PC-3 (cell line): Measurements from ENCODE around the gene YES1. TPM values are rescaled to one million over a fixed set of nuclear protein-coding genes. Genes with fewer than 3 reads are reported as not detected.

Experiments used
- ATAC-seq: fragments of 200-7000 bp; cut with Tn5 transposase; 2 replicates; pipeline ENCODE4 v1.9.1; 2020; ENCODE audit warnings: mild to moderate bottlenecking, moderate library complexity
- BruUV-seq: library from RNA; stranded (reverse); fragments of 400-500 nt; replicated peaks from 2 replicates; lab custom pipeline; 2021; lab: Mats Ljungman, UMichigan
- CTCF ChIA-PET: fragments of 300-600 bp; sonication (Branson Sonifier 250); formaldehyde crosslinking; loops from one replicate; lab custom pipeline; 2022; ENCODE audit warnings: antibody characterized with exemption; lab: Charles Lee
- POLR2A ChIA-PET: fragments of 300-600 bp; sonication (Branson Sonifier 250); formaldehyde crosslinking; loops from one replicate; lab custom pipeline; 2022; ENCODE audit warnings: antibody characterized with exemption; ENCODE audit not compliant: unreplicated experiment; lab: Charles Lee
- DNase-seq: peaks from one replicate; pipeline ENCODE4 v3.0.0-alpha.2; 2015
- H2AFZ ChIP-seq: fragments of 300-600 bp; sonication (generic); 2 replicates; pipeline ENCODE4 v1.6.0; 2016; ENCODE audit warnings: antibody characterized with exemption, low read length
- H3F3A ChIP-seq: fragments of 300-600 bp; sonication (generic); one replicate; pipeline ENCODE4 v1.6.0; 2017; ENCODE audit warnings: antibody characterized with exemption, low read length, control low read depth, mild to moderate bottlenecking; ENCODE audit not compliant: unreplicated experiment
- H3K27ac ChIP-seq: fragments of 300-600 bp; sonication (generic); 2 replicates; pipeline ENCODE4 v1.5.1; 2016; ENCODE audit warnings: mild to moderate bottlenecking, low read length
- H3K27me3 ChIP-seq: fragments of 300-600 bp; sonication (generic); 2 replicates; pipeline ENCODE4 v1.6.1; 2016; ENCODE audit warnings: low read length, mixed read lengths
- H3K36me3 ChIP-seq: fragments of 300-600 bp; sonication (generic); 2 replicates; pipeline ENCODE4 v1.6.1; 2016; ENCODE audit warnings: low read depth, mixed run types, low read length, mixed read lengths
- H3K4me1 ChIP-seq: fragments of 300-600 bp; sonication (generic); 2 replicates; pipeline ENCODE4 v1.5.1; 2016; ENCODE audit warnings: low read length; ENCODE audit not compliant: insufficient read depth
- H3K4me2 ChIP-seq: fragments of 300-600 bp; sonication (generic); 2 replicates; pipeline ENCODE4 v1.6.0; 2016; ENCODE audit warnings: low read length
- H3K4me3 ChIP-seq: fragments of 300-600 bp; sonication (generic); 2 replicates; pipeline ENCODE4 v1.5.1; 2016; ENCODE audit warnings: mild to moderate bottlenecking, low read length, mixed read lengths
- H3K79me2 ChIP-seq: fragments of 300-600 bp; sonication (generic); 2 replicates; pipeline ENCODE4 v1.6.1; 2017; ENCODE audit warnings: low read length, mixed read lengths
- H3K9ac ChIP-seq: fragments of 300-600 bp; sonication (generic); 2 replicates; pipeline ENCODE4 v1.6.0; 2016; ENCODE audit warnings: mild to moderate bottlenecking, low read length
- H3K9me2 ChIP-seq: fragments of 300-600 bp; sonication (generic); replicated peaks from 2 replicates; pipeline ENCODE4 v1.6.1; 2016; ENCODE audit warnings: mixed run types, low read length, mixed read lengths
- H3K9me3 ChIP-seq: fragments of 300-600 bp; sonication (generic); 2 replicates; pipeline ENCODE4 v1.6.1; 2016; ENCODE audit warnings: low read length, mixed read lengths
- H4K20me1 ChIP-seq: fragments of 300-600 bp; sonication (generic); 2 replicates; pipeline ENCODE4 v1.6.1; 2016; ENCODE audit warnings: low read length, mixed read lengths
- EZH2 ChIP-seq: fragments of 300-600 bp; sonication (generic); IDR thresholded peaks from one replicate; pipeline ENCODE4 v1.6.1; 2017; ENCODE audit warnings: antibody characterized with exemption, mild to moderate bottlenecking, low read length; ENCODE audit not compliant: unreplicated experiment
- EZH2phosphoT487 ChIP-seq: fragments of 300-600 bp; sonication (generic); IDR thresholded peaks from 2 replicates; pipeline ENCODE4 v1.6.1; 2018; ENCODE audit warnings: mild to moderate bottlenecking, antibody characterized with exemption, low read length, borderline replicate concordance
- intact Hi-C: fragments of 100-400 bp; cut with micrococcal nuclease; formaldehyde crosslinking; loops from 2 replicates; pipeline ENCODE4 v1.9.0; 2023
- total RNA-seq: library from RNA; depleted of rRNA; stranded (reverse); fragments of >200 nt; gene quantifications from 2 replicates; pipeline ENCODE4 v1.2.3, GENCODE V29; 2014
- TF ChIP-seq, protein P1 (sequence below): fragments of 300-600 bp; sonication (generic); conservative IDR thresholded peaks from 2 replicates; pipeline ENCODE4 v1.5.1; 2017; ENCODE audit warnings: antibody characterized with exemption, low read depth, mild to moderate bottlenecking, low read length

YES1 gene
- total RNA-seq, 1 experiment from 2014 or later, result 73.5 TPM

GRCh38 chr18:814300-815084 is 2.5 kb upstream of the YES1 start:
- no peak for ATAC-seq
- no peaks in the 10 kb centered on the region for H3K9me2 ChIP-seq
- H4K20me1 ChIP-seq, result peaks cover 22% of the 10 kb centered on the region
- POLR2A ChIA-PET, result no interaction called here
- no peaks in the 10 kb centered on the region for H3F3A ChIP-seq
- H3K36me3 ChIP-seq, result no peaks in the 10 kb centered on the region
- TF ChIP-seq, protein P1, sequence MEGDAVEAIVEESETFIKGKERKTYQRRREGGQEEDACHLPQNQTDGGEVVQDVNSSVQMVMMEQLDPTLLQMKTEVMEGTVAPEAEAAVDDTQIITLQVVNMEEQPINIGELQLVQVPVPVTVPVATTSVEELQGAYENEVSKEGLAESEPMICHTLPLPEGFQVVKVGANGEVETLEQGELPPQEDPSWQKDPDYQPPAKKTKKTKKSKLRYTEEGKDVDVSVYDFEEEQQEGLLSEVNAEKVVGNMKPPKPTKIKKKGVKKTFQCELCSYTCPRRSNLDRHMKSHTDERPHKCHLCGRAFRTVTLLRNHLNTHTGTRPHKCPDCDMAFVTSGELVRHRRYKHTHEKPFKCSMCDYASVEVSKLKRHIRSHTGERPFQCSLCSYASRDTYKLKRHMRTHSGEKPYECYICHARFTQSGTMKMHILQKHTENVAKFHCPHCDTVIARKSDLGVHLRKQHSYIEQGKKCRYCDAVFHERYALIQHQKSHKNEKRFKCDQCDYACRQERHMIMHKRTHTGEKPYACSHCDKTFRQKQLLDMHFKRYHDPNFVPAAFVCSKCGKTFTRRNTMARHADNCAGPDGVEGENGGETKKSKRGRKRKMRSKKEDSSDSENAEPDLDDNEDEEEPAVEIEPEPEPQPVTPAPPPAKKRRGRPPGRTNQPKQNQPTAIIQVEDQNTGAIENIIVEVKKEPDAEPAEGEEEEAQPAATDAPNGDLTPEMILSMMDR, result peak; percentile 17; the same call in 1 of the 2 replicates
- TF ChIP-seq EZH2, result no peak
- no peak for DNase-seq
- H3K27ac ChIP-seq, result no peak overlapping the region
- H3K4me3 ChIP-seq, result no peak overlapping the region
- no peak overlapping the region for H3K4me2 ChIP-seq
- intact Hi-C loops, result loop anchor here (5.0 kb wide), 1 partner anchor 72 kb away; no protein-coding TSS in a partner anchor
- H3K9me3 ChIP-seq, result peaks cover 4% of the 10 kb centered on the region; the same call in 1 of the 2 replicates
- H3K27me3 ChIP-seq, result no peaks in the 10 kb centered on the region
- H2AFZ ChIP-seq, result no peak overlapping the region
- no TSS peak for BruUV-seq
- peaks cover 12% of the 10 kb centered on the region; the same call in 1 of the 2 replicates for H3K4me1 ChIP-seq
- CTCF ChIA-PET, result no interaction called here
- peaks cover 23% of the 10 kb centered on the region for H3K79me2 ChIP-seq
- no peak overlapping the region for H3K9ac ChIP-seq

DNA sequence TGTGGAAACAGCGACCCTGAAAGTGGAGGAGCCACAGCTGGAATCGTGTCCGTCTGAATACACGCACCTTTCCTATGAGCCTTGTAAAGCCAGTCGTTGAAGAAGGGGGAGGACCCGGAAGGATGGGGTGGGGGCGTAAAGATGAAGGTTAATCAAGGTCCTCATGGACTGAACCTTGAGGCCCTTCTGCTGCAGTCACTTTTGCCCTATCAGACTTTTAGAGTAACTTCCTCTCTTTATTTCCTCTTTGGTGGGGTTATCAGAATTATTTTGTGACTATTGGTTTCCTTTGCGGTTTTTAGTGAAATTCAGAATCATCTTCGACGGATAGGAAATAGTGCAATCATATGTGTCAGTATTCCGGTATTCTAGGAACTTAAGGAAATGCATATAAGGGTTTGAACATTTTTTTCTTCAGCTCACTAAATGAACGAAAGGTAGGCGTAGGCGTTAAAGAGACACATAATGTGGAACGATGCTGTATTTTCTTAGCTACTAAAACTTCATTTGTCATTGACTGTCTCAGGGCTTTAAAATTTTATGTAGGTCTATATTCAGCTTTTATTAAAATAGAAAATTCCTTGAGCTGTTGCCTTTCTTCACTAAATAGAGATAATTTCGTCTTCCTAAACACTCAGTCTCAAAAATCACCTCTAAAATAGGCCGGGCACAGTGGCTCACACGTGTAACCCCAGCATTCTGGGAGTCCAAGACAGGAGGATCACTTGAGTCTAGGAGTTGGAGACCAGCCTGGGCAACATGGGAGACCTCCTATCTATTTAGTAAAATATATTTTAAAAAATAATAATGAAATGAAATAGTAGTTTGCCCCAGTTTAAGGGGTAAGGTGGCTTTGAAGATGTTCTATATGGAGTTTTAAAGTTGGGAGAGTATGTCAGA is 1.4 kb upstream of the YES1 start:
- CTCF ChIA-PET, result no interaction called here
- ATAC-seq (no peak), DNase-seq (no peak)
- Histone ChIP-seq H4K20me1 (peaks cover 33% of the 10 kb centered on the region), H3F3A (no peaks in the 10 kb centered on the region), H3K27ac (peak overlapping the region; percentile 97), H3K9ac (no peak overlapping the region), H3K4me2 (peak overlapping the region; percentile 81), H2AFZ (peak overlapping the region; percentile 87), H3K4me3 (peak overlapping the region; percentile 100), H3K4me1 (peaks cover 12% of the 10 kb centered on the region), H3K9me3 (peaks cover 4% of the 10 kb centered on the region; the same call in 1 of the 2 replicates), H3K36me3 (no peaks in the 10 kb centered on the region), H3K27me3 (no peaks in the 10 kb centered on the region), H3K9me2 (no peaks in the 10 kb centered on the region), H3K79me2 (peaks cover 34% of the 10 kb centered on the region)
- BruUV-seq, result no TSS peak
- POLR2A ChIA-PET, result no interaction called here
- intact Hi-C loops, result loop anchor here (2.0 to 5.0 kb wide), 2 partner anchors 17 to 71 kb away; no protein-coding TSS in a partner anchor
- TF ChIP-seq EZH2phosphoT487 (no peak), EZH2 (no peak)
- TF ChIP-seq, protein P1, result no peak
